HG03342 (cell line): ENCODE measurements around the gene HEMK1.

ENCODE experiments used
- ATAC-seq: cut with Tn5 transposase; IDR thresholded peaks from one replicate; pipeline ENCODE4 v1.9.1; 2021; ENCODE audit warnings: mild to moderate bottlenecking, moderate library complexity; ENCODE audit not compliant: unreplicated experiment

Gene HEMK1, protein sequence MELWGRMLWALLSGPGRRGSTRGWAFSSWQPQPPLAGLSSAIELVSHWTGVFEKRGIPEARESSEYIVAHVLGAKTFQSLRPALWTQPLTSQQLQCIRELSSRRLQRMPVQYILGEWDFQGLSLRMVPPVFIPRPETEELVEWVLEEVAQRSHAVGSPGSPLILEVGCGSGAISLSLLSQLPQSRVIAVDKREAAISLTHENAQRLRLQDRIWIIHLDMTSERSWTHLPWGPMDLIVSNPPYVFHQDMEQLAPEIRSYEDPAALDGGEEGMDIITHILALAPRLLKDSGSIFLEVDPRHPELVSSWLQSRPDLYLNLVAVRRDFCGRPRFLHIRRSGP

DNA sequence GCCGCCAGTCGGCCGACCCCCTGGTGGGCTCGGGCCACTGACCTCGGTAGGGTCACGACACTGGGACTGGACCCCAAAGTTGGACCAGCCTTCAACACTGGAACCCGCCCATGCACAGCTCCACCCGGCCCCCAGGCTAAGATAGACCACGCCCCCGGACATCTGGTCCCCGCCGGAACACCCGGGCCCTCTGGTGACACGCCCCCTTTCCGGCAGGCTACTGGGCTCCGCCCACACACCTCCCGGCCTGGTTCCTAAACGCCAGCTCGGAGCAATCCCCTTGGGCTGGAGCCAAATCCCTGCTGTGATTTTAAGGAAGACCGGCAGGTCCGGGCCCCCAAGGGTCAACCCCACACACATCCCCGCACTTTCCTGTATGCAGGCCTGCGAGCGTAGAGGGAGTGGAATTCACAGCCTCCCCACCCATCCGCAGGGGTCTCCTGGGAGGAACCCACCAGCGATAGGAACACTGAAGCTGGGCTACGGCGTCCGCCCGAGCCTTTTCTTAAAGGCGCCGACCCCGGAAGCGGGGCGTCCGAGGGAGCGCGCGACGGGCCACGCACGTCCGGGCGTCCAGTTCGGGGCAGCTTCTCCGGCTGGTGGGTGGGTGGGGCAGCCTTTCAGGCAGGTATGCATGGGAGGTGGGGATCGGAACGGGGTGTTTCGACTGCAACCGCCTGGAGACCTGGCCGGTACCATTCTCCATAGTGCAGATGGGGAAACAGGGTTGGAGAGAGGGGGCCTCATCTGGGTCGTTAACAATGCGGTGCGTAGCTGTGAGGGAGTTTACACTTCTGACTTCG, at the start of gene HEMK1:
TSS of gene HEMK1 (plus strand) at position 576 of the 803 bp plus-strand sequence. CDS start 1,583 bp downstream, outside the sequence.
- ATAC-seq, result peak; percentile 65

DNA sequence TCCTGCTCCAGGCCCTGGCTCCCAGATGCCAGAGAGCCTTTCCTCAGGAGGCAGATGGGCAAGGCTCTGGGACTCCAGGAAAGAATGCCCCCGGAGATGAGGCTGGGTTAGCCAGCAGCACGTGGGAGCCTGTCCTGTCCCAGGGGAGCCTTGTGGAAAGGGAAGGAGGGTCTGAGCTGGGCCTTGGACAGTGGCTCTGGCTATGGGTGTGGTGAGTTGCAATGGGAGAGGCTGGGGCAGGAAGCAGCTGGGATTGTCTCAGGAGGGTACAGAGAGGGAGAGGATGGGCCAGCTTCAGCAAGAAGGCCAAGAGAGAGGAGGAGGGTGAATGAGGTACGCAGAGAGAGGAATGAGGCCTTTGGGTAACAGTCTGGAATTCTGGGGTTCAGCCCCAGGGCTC, 48.5 kb upstream of the HEMK1 start:
- no peak for ATAC-seq

DNA sequence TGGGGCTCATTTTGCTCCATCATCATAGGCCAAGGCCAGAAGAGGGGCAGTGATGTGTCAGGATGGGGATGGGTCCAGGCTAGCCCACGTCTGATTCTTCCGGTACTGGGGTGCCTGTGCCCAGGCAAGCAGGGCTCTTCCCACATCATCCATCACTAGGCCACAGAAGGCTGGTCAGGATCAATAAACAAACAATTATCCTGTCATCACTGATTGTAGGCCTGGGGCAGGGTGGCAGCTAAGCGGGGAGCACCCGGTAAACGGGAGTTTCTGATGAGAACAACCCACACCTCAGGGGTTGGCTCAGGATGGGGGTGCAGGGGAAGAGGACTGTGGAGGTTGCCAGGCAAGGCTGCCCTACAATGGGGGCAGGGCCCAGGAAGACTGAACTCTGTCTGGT, 47.8 kb upstream of the HEMK1 start:
- ATAC-seq, result no peak

DNA sequence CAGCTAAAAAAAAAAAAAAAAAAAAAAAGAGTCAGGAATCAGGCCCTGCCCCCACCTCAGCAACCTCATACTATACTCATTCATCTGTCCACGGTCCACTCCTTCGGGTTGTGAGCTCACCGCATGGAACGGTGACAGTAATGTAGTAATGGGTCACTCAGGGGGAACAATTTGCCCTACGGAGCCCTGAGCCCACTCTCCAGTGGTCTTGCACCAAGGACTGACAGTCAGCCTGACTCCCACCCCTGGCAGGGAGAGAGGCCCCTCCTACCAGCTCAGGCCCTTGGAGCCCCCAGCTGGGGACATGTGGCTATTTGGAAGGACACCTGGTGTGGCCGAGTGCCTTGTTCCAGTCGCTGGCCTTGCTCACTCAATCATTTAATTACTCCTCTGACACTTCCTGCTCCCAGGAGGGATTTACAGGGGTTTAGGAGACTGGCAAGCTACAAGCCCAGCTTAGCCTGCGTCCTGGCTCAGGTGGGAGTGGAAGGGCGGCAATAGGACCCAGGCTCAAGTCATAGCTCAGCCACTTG, 46.0 kb upstream of the HEMK1 start:
- no peak for ATAC-seq

DNA sequence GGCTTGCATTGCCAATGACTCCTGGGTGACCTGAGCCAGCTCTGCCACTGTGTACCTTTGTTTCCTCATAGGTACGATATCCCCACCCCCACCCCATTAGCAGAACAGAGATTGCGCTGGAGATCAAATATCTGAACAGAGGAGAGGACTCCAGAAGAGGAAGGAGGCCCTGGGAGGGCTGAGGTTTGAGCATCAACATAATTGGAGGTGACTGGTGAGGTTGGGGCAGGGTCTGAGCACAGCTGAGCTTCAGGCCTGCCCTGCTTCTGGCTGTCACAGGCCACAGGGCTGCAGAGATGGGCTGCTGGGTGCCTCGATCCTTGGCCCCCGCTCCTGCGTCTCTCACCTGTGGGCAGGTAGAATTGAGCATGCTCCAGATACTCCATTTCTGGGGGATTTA, 44.6 kb upstream of the HEMK1 start:
- ATAC-seq, result no peak

DNA sequence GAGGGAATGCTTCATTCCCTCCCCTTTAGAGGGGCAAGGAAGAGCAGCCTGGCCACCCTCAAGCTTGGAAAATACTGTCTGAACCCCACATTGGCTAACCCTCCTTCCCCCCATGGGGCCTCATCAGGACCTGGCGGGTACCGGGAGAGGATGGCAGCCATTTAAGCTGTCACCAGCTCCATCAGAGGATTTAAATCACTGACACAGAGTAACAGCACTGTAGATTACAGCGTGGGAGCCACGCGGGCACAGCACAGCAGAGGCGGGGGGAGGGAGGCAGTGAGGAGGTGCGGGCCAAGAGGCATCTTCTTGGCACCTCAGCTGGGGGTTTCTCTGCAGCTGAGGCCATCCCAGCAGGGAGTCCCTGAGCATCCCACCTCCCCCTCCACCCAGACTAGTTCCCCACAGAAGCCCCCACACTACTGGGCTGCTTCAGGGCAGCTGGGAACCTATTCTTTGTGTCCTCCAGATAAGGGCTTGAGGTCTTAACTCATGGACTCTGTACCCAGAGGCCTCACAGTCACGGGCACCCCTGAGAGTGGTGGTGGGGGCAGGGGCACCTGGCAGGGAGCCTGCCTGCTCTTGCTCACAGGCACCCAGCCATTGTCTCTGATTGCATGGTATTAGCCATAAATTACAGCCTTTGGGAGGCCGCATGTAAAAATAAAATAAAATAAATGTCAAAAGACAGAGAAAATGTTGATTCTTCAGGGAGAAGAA, 44.0 kb upstream of the HEMK1 start:
- ATAC-seq, result no peak

DNA sequence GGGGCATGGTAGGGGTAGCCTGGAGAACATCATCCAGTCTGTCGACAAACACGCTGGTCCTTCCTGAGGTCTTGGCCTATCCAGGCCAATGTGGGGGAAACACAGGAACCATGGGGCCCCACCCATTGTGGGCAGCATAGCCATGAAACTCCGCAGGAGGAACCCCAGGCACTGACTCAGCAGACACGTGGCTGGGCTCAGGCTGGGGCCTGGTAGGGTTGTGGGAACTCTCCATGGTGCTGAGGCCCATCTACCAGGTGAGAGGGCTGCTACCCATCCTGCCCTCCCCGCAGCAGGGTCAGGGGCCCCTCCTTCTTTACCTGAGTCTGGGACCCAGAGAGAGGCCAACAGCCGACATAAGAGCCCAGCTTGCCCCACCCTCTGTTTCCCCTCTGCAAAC, 43.3 kb upstream of the HEMK1 start:
- ATAC-seq, result no peak

DNA sequence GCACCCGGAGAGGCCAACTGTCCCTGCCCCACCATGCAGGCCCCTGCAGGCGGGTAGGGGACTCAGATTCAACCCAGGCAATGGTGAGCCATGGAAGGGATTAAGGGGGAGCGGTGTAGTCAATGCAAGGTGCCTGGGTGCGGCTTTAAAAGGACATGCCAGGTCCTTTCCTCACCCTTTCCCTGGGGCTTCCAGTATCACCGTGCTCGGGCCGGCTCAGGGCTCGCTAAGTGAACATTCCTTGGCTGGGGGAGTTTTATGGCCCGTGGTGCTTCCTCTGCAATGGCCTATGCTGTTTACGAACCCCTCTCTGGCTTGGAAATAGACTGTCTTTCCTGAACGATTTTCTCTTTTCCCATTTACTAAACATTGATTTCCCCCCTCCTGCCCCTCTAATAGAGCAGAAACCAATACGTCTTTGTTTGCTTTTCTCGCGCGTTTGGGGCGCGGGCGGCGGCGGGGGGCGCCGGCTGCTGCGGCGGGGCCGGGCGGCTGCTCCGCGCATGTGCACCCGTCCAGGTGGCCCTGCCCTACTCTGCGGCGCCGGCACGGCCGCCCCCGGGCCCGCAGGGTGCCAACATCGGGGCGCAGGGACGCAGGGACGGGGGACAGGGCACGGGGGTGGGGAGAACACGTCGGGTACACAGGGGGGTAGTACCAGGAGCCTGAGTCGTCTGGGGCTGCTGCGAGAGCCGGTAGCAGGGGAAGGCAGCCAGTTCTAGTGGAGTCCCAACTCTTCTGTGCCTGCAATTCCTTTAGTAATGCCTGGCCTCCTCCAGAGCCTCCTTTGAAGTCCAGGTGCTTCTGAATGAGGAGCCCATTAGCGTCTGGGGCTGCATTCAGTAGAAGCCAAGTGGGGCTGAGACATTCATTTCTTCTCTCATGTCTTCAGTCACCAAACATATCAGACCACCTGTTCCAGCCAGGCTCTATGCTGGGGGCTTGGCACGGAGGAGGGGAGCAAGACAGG, 39.0 kb upstream of the HEMK1 start:
- ATAC-seq, result no peak

DNA sequence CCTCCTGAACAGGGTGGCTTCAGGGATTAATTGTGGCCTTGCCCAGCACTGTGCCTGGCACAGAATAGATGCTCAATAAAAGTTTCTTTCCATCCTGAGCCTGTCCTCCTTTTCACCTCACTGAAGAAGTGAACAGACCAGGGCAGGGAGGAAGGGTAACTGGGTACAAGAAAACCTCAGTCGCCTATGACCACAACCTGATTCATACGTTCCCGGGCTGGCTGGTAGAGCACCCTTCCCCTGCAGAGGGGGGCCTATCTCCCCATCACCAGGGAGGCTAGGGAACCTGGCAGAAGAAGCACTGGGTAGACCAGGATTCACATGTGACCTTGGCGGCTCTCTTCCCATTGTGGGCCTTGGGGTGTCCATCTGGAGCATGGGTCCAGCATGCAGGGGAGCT, 38.1 kb upstream of the HEMK1 start:
- no peak for ATAC-seq

DNA sequence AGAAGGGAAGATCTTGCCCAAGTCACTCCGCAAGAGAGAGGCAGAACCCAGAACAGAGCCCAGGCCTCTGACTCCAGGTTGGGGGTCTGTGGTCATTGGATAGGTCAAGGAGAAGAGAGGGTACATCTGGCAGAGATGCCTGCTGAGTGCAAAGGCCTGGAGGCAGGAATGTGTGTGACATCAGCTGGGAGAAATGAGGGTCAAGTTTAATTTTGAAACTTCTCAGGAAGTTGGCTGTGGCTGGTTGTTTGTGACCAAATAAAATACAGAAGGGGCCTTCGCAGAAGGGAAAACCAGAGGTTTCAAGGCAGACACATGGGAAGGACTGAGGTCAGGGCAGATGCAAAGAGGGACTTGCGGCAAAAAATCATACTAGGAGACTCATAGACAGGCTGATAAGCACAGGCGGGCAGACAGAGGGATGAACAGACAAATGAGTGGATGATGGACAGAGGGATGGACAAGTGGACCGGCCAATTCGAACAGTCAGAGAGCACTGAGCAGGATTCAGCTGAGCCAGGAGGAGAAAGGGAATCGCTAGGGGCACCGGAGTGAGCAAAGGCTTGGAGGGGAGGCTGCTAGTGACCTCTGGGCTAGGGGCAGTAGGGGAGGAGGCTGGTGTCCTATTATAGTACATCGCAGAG, 37.1 kb upstream of the HEMK1 start:
- no peak for ATAC-seq

DNA sequence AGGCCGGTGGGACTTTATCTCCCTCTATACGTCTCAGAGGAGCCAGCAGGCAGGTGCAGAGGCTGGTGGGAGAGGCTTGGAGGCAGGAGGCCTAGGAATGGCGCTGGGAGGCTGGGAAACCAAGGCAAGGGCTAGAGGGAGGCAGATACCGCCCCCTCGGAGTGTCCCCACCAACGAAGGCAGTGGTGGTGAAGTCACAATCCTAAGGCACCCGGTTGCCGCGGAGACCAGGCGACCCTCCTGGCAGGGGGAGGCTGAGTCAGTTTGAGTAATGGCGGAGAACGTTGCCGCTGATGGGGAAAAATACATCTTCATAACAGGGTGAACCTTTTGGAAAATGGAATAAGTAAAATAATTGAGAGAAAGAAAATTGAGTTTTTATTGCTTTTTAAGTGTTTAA, 36.0 kb upstream of the HEMK1 start:
- ATAC-seq, result no peak

DNA sequence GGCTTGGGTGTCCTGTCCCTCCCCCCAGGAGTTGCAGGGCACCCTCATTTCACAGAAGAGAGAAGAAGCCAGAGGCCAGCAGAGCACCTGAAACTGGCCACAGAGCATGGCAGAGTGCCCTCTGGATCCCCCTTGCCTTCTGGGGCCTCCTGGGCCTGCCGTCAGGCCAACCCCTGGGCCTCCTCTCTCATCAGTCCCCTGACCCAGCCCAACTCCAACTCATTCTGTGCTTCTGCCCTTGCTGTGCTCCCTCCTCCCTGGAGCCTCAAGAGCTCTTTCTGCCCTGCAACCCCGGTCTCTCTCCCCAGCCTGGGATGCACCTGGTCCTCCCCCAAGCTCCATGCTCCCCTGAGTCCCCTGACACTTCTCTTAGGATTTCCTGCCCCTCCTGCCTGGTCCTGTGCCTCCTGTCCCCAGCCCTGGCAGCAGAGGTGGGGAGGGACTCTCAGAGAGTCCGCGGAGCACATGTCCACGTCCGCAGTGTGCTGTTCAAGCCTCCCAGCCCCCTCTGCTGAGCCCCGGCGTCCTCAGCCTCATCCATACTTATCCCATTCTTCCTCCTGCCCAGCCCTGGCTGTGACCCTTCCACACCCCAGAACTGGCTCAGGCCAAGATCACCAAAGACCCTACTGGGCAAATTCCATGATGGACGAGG, 35.4 kb upstream of the HEMK1 start:
- ATAC-seq, result no peak

DNA sequence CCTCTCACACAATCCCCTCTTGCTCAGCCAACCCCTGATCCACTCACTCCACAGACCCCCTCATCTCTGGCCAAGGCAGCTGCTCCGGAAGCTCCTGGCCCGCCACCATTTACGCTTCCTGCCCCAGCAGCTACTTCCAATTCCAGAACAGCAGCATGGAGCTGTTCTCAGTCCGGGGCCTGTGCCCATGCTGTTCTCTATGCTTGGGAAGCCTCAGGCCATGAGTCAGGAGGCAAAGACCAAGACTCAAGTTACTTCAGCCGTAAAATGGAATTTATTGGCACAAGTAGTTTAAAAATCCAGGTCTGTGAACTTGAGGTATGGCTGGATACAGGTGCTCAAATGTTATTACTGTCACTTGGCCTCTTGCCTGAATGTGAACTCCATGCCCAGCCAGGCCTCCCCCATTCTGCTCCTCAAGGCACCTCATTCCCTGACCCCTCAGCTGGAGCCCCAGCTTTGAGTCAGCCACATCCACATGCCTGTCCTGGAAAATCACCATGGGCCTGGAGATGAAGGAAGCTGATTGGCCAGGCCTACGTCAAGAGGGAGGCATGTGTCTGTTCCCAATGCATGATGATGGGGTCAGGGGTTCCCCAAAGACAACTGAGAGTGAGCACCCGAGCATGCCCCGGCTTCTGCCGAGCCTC, 34.5 kb upstream of the HEMK1 start:
- ATAC-seq, result no peak

DNA sequence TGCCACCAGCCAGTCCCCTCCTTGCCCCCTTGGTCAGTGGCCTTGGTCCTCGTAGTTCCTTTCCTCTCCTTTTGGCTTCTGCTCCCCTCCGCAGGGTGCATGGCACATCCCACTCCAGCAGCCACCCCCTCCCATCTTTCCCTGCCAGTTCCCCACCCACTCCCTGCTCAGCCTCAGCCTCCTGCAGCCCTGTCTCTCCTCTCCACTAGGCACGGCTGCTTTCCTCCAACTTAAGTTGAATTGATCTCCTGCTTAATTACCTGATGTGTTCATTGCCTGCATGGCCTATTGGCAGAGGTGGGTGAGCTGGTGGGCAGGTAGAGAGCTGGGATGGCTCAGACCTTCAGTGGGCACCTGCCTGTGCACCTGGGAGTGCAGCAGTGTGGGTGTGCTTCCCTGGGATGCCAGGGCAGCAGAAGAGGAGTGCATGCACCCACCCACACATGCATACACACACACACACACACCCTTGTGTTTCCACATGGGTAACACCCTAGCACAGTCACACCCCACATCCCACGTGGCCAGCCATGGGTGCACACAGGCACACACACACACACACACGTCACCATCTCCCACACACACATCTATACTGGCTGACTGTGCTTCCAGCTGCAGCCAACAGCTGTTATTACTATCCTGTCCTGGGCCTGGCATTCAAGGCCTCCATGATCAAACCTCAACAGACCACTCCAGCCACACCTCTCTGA, 32.7 kb upstream of the HEMK1 start:
- ATAC-seq, result no peak

DNA sequence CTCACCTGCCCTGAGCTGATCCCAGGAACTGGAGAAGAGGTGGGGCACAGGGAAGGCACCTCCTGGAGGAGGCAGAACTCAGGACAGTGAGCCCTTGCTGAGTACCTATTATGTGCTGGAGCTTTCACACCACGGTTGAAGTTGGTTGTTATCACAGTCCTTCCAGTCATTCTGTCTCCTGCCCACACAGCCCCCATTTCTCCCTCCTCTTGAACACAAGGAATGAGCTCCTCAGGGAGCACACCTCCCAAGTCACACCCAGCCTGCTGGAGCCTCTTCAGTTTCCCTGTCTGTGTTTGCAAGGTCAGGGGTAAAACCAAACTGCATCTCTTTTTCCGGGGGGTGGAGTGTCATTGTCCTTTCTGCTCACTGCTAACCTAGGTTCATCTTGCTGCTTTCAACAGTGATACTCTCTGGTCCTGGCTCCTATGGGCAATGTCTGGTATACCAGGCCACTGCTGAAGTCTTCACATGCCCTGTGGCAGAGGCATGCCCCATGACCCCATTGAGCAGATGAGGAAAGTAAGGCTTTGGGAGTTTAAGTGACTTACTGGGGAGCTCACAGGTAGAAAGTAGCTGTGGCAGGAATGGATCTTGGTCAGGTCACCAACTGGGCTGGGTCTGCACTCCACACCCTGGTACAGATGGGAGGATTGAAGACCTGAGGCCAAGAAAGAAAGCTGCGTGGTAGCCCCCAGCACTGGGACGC, 31.7 kb upstream of the HEMK1 start:
- no peak for ATAC-seq

DNA sequence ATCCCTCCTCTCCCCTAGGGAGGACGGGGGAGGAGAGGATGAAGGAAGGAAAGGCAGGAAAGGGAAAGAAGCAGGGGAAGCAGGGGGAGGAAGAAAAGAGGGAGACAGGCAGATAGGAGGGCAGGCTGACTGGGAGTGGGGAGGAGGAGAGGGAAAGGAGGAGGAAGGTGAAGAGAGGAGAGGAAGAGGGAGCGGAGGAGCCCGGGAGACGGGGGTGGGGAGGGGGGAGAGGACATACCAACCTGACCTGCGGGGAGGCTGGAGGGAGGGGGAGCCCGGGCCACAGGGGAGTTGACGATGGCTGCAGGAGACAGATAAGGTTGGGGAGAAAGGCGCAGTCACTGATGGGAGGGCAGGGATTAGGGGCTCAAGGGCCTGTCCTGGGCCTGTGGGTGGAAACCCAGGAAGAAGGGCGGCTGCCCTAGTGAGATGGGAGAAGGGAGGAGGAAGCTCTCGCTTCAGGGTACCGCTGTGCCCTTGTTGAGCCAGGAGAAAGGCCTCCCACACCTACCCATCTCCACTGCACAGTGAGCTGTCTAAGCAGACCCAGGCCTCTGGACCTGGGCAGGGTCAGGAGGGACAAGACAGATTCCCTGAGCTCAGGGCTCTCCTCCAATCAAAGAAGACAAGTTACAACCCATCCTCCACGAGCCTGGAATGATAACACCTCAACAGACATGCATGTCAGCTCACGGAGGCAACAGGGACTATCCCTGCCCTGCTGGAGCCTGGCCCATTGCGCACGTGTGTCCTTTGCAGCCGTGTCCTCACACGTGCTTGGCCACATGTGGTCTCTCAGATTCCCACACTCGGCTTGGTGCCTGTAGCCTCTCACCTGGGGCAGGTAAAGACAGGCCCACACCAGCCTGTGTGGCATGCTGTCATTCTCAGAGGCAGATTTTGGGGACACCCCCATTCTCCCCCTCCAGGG, 29.7 kb upstream of the HEMK1 start:
- ATAC-seq, result no peak
